Omental fat pad (tissue), 4 donors: Measurements from ENCODE around the gene MYOM1. TPM values are rescaled to one million over a fixed set of nuclear protein-coding genes. Genes with fewer than 3 reads are reported as not detected.

ENCODE experiments used
- ATAC-seq: fragments of 150-250 bp; one replicate; pipeline ENCODE4 v1.9.1; 2016; ENCODE audit warnings: mild to moderate bottlenecking, moderate library complexity; ENCODE audit not compliant: low FRiP score
- DNase-seq: peaks from one replicate; pipeline ENCODE4 v3.0.0-alpha.2; 2019; ENCODE audit warnings: low spot score
- CTCF ChIP-seq, 3 donors: fragments of 450-650 bp; IDR thresholded peaks; one replicate each; pipeline ENCODE4 v1.5.1; 2016 to 2017; ENCODE audit warnings: antibody characterized with exemption in 3 of 3, mild to moderate bottlenecking in 3 of 3, moderate library complexity in 2 of 3
- total RNA-seq, 4 donors: library from RNA; depleted of rRNA; stranded (reverse); fragments of >200 nt; gene quantifications; one replicate each; pipeline ENCODE4 v1.1.0, GENCODE V29; 2016

Gene MYOM1
- total RNA-seq, 4 donors from 2014 or later = 2.6 to 8.5 (median 2.9) TPM

GRCh38 chr18:3248658-3249359 is 29.0 kb upstream of the MYOM1 start:
- no peak for DNase-seq
- no peak for ATAC-seq
- TF ChIP-seq CTCF (IDR thresholded peaks at IDR 0.05) = no peak

DNA sequence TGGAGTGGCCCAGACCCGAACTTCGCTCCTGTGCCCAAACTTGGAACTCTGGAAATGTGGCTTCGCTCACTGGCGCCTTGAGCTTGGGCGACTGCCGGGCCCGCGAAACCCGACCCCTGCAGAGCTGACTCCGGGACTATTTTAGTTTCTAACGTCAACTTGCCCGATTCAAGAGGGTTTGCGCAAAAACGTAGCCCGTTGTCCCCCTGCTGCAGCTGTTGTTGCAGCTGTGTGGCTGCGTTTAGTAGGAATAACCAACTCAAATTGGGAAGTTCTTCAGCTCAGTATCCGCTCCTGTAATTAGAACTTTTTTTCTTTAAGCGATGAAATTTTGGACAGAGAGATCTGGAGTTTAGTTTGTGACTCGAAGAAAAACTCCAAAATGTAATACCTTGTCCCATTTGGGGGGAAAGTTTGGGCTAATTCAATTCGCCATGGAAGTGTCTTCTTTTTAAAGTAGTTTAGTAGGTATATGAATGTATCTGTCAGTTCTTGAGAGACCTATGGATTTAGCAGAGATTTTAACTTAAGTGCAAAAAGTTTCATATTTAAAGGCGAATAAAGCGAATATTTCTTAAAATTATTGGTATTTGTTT is 28.4 kb upstream of the MYOM1 start:
- no peak for ATAC-seq
- no peak for DNase-seq
- no peak for TF ChIP-seq CTCF (IDR thresholded peaks at IDR 0.05)

DNA sequence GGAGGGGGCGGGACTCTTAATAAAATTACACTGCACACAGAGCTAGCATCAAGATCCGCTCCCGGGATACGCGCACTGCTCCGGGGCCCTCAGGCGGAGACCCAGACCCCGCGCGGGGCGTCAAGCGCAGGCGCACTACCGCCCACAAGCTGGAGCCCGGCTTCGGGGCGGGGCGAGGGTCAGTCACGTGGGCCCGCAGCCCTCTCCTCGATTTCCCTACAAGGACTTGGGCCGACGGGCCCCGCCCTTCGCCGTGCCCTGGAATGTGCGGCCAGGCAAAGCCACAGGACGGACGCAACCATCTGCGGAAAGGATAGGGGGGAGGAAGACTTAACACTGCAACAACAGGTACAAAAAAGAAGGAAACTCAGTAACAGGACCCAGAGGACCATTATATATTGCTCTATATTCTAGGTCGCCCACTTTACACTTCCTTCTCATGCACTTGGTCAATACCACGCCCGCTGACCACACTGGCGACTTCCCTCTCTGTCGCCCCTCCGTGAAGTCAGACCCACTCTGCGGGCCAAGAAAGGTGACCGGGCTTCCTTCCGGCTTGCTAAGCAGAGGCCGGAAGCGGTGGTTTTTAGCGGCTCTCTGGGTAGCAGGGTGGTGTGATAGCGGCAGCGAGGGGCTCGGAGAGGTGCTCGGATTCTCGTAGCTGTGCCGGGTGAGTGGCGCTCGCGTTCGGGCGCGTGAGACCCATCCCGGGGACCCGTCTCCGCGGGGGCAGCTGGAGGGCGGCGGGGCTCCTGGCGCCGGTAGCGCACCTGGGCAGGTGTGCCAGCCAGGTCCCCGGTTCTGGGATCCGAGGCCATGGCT is 27.7 kb upstream of the MYOM1 start, which contains the start of gene MYL12A:
MYL12A (plus strand) TSS at position 562 of the 822 bp plus-strand sequence. CDS start 5,447 bp downstream, outside the sequence.
- ATAC-seq (peak; percentile 91), DNase-seq (peak; percentile 77)
- no peak for TF ChIP-seq CTCF (IDR thresholded peaks at IDR 0.05)

- no peak for TF ChIP-seq CTCF (IDR thresholded peaks at IDR 0.05)
- ATAC-seq (no peak), DNase-seq (no peak)
Measured at GRCh38 chr18:3246635-3247239, 27.0 kb upstream of the MYOM1 start.

DNA sequence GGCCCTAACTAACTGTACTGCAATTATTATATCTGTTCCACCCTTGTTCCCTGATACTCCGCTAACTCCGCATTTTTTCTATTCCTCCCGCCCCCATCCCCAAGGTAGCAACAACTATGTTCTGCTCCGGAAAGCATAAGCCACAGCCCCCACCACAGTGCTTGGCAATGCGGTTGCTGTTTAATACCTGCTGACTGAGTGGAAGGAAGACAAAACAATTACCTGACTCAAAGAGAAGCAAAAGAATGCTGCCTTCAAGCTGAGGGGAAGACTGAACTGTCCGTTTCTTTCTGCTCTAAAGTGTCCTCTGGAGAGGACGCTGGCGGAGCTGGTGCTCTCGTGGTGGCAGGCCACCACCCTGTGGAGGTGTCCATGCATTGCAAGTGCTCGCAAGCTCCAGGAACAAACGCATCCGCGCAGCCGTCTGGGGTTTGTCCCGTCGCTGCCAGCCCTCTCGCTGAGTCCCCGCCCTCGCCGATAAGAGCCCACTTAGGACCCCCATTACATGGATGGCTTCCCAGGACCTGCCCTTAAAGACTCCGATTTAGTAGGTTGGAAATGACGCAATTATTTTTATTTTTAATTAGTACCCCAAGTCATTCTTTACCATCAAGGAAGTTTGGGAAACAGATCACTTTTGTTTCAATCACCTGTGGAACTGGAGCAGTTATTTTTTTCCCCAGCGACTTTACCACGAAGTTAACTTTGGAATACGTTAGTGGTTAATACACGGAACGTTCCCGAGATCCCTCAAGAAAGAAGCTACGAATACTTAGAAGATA is 26.3 kb upstream of the MYOM1 start:
- ATAC-seq = peak; percentile 65
- DNase-seq = peak; percentile 39
- TF ChIP-seq CTCF (IDR thresholded peaks at IDR 0.05) = peak in 2 of 3 donors; percentile 73 to 87

DNA sequence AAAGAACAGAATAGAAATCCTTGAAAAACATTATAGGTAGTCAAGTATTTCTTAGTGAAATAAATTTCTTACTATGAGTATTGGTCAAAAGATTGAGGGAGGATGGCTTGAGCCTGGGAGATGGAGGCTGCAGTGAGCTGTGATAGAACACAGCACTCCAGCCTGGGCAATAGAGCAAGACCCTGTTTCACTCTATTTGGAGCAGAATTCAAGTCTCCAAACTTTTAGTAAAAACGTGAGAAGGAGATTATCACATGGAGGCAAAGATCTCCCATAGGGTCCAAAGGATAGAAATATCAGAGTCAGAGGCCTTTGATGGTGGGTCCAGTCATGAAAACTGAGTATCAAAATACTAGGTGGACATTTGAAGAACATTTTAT is 25.4 kb upstream of the MYOM1 start:
- ATAC-seq (no peak), DNase-seq (no peak)
- no peak for TF ChIP-seq CTCF (IDR thresholded peaks at IDR 0.05)
